ENCODE results near the gene ZNF512B.

Gene ZNF512B

DNA sequence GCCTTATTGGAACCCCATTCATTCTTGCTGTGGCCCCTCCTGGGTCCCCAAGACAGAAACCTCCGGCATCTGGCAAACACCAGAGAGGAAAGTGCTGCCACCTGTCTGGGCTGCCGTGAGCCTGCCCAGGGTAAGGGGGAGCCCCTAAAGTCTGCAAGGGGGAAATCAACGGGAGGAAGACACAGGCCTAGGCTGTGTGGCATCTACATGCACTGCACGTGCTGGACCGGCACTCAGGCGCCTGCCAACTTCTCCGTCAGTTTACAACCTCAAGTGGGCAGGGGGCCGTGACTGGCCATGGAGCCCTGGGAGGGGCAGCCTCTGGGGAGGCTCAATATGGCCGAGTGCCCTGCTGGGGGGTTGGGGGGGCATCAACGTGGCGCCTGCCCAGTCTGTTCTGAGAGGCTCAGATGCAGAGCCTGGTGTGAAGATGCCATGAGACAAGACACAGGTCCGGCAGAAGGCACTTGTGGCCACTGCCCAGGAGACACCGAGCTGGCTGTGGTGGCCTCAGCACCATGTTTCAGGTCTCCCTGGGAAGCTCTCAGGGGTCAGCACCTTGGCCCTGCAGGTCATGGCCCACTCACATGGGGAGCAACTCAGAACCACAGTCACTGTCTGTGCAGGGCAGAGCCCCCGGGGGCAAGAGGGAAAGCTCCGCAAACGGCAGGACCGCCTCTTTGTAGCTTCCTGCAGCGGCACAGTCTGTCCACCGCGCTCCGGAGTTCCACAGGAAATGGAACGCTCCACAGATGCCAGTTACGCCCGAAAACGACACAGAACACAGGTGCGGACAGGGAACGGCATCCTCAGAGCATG lies 21.9 kb downstream of the ZNF512B start:
- DNase-seq: no peak

DNA sequence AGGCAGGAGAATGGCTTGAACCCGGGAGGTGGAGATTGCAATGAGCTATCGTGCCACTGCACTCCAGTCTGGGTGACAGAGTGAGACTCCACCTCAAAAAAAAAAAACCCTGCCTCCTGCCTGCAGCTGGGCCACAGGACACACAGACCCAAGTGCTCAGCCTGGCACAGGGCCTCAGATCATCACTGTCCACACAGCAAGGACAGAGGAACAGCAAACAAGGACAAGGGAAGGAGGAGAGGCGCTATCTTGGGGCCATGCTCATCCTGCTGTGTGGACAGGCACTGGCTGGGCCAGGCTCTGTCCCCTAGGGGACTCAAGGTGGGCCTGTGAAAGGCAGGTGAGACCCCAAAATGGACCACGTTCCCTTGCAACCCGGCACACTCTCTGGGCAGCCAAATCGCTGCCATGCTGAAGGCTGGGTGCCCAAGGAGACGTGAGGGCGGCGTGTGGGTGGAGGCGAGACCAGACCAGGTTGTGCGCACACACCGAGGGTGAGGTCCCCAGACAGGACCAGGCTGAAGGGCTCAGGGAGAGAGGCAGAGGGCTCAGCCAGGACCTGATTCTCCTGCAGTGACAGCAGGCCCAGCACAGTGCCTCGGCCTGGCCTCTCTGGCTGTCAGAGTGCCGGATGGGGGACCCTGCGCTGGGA lies 22.6 kb downstream of the ZNF512B start:
- no peak for DNase-seq

DNA sequence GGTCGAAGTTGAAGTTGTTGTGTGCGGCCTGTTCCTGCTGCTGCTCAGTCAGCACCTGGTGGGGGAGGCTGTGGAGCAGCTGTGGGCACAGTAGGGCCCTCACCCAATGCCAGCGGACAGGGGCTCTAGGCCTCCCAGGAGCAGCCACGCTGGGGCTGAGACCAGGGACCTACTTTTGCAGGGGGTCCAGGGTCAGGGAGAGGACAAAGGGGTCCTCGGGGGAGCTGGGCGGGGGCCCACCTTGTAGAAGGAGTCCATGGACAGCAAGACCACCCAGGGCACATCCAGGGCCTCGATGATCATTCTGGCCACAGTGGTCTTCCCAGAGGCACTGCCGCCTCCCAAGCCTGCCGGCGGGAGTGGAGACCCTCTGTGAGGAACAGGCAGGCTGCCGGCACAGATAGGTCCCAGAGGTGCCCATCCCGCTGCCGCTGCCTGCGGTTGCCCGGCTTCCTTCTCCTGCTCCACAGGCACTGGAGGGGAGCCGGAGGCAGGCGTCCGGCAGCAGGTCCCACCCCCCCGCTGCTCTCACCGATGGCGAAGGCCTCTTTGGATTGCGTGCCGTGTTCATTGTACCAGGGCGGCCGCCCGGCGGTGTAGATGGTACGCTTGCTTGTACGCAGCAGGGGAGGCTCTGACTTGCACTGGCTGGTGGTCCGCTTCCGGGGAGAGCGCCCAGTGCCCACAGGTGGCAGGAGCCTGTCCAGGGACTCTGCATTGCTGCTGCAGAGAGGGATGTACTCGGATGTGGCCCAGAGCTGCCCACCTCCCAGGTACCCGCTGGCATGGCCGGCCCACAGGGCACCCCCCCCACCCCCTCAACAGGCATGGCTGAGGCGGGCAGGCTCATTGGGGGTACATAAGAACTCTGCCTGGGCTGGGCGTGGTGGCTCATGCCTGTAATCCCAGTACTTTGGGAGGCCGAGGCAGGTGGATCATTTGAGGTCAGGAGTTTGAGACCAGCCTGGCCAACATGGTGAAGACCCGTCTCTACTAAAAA lies 23.5 kb downstream of the ZNF512B start:
- DNase-seq: no peak

DNA sequence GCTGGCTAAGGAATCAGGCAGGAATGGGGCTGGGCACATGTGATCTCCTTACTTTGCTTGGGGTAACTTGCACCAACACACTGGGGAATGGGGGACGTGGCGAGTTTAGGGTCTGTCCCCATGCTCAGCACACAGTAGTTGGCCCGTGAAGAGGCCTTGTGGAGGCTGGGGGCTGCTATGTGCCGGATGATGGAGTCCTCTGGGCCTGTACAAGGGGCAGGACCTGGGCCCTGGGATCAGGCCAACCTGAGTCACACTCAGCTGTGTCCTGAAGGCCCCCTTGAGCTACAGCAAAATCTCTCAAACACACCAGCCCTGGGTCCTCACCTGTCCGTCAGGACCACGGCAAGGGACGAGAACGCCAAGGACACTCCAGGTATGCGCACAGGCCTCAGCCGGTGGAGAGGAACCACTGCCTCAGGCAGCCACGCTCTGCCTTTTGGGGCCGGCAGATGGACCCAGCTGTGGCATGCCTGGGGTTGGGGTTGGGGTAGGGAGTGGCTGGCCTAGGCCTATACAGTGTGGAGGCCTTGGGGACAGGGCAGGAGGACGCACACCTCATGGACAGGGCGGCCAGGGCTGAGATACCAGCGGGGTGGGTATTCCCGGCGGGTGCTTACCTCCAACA lies 24.6 kb downstream of the ZNF512B start:
- no peak for DNase-seq

DNA sequence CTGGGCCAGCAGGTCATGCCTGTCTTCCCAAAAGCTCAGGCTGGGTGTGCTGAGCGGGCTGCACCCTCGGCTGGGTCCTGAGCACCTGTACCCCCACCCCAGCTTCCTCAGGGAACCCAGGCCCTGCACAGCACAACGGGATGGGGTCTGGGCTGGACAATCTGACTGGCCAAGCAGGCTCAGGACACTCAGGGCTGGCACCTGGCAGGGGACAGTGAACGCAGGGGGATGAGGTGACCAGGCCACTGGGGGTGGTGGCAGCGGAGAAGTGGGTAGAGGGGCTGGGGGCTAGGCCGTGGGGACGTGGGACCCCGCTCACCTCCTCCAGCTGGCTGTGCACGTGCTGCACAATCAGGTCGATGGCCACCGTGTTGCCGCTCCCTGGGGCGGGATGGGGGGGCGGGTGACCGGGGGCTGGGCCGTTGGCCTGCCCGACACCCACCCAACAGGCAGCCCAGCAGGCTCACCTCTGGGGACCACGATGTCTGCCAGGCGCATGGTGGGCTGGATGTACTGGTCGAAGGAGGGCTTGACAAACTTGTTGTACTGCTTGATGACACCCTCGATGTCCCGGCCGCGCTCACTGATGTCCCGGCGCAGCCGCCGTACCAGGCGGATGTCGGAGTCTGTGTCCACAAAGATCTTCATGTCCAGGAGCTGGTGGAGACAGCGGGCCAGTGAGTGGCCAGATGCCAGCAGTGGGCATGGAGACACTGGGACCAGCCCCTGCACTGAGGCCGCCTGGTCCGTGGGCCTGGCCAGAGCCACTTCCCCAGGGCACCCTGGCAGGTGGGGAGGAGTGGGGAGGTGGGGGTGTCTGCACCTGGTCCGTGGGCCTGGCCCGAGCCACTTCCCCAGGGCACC lies 25.4 kb downstream of the ZNF512B start:
- DNase-seq: no peak

DNA sequence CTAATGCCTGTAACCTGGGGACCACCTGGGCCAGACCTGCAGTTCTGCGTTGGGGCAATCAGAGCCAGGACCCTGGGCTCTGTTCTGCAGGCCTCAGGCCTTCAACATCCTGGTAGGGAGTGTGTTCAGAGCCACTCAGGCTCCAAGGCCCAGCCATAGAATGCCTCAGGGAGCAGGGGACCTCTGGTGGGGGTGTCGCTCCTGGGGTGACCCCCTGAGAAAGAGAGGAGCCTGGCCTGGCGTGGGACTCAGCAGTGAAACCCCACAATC lies 26.0 kb downstream of the ZNF512B start:
- DNase-seq: no peak

DNA sequence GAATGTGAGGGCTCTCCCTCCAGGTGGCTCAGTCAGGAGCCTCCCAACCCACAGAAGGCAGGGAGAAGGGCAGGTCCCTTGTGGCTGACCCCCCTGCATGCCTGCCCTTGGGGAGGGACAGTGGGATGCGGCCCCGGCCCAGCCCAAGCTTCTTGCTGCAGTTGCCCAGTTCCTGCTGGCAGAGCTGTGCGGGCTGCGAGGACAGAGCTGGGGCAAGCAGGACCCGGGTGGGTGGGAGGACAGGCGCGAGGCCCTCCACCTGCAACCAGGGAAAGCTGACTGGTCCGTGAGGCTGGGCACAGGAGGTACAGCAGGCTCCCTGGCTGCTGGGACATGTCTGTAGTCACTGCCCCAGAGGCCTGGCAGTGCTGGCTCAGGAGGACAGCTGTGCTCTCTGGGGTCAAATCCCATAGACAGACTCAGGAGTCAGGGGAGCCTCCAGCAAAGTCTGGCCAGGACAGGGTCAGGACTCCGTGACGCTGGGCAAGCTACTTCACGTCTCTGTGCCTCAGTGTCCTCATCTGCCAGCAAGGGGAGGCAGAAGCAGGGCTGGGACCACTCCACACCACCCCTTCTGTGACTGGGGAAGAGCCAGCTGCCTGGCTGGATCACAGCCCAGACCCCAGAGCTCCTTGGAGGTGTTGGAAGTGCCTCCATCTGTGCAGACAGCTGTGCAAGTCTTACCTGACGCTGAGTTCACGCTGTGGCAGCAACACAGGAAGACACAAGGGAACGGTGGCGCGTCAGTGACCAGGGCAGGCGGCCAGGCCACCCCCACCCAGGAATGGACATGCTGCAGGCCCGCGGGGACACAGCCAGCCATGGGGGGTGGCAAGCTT lies 26.5 kb downstream of the ZNF512B start:
- DNase-seq: no peak

DNA sequence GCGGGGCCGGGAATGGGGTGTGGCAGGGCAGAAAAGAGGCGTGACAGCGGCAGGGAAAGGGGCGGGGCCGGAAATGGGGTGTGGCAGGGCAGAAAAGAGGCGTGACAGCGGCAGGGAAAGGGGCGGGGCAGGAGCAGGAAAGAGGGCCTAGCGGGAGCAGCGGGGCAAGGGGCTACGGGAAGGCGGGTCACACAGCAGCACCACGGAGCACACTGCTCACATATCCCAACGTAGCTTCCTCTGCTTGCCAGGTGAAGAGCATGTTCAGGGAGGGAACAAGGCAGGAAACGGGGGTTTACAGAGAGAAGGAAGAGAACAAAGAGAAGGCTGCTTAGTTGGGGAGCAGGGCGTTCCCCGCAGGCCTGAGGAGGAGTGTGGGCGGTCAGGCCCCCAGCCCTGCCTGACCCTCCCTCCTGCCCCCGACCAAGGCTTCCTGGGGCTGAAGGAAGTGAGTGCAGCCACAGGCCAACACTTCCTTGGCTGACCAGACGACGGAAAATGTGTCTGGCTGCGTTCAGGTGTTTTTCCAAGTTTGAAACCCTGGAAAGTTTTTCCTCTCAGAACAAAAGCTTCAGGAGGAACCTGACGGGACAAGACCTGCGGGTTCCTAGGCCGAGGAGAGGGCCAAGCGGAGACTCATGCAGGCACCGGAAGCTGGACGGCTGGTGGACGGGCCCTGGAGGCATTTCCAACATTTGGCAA lies 27.3 kb downstream of the ZNF512B start:
- DNase-seq: no peak

DNA sequence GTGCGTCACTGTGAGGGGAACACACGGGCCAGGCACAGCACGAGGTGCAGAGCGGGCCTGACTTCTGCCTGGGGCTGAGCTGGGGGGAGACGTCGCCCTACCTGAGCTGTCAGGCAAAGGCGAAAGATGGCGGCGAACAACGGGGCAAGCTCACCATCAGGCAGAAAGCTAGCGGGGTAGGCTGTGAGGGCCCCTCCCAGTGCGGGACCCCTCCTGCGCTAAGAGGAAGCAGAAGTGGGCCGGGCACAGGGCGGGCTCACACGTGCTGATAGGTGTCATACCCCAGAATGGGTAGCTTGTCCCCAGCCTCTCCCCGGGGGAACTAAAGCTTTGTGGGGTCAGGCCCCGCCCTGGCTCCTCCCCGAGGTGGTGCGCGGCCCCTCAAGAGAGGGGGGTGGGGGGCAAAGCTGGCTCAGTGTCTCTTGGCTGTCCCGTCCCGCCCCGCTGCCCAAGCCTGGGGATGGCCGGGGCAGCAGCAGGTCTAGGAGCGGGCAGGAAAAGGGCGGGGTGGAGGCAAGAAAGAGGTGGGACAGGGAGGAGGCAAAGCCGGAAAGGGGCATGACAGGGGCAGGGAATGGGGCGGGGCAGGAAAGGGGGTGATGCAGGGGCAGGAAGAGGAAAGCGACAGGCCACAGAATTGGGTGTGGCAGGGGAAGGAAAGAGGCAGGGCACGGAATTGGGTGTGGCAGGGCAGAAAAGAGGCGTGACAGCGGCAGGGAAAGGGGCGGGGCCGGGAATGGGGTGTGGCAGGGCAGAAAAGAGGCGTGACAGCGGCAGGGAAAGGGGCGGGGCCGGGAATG lies 28.2 kb downstream of the ZNF512B start:
- DNase-seq: no peak

DNA sequence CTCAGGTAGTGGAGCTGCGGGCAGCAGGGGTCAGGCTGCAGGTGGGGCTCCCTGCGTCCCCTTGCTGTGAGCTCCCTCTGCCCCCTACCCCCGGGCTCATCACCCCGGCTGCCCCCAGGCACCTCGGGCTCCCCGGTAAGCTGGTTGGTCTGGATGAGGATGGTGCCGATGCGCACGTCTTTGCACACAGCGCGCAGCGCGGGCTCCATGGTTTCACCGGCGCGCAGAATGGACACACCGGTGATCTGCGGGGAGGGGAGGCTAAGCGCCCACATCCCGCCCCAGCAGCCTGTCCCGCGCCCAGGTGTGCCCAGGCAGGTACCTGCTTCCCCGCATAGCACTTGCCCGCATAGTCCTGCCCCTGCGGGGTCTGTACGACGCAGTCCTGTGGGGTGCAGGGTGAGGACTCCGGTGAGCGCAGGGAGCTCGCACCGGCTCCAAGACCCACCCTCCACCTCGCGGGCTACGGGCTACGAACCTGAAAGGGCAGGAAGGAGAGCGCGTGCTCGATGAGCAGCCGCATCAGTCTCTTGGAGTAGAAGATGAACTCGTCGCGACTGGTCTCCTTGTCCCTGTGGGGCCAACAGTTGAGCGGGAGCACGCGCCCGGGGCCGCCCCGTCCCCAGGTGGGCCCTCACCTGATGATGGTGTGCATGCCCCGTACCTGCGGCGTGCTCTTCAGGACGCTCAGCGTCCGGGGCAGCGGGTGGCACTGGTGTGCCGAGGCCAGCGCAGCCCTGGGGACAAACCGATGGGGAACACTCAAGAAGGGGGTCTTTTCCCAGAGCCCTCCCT lies 29.1 kb downstream of the ZNF512B start:
- DNase-seq: no peak

DNA sequence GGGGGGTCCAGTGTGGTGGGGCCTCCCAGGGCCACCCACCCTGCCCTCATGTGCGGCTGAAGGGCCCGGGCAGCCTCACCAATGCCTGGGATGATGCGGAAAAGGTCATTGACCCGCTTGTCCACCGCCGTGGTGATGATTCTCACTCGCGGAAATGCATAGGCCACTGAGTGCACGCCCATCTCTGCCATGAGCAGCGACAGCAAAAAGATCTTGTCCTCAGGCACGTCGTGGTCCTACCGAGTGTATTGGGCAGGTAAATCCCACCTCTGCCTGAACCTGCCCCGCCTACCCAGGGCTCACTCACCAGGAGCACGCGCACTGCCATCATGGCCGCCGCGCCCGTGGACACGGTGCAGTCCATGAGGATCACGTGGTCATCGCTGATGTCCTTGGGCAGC lies 29.7 kb downstream of the ZNF512B start:
- DNase-seq: no peak

DNA sequence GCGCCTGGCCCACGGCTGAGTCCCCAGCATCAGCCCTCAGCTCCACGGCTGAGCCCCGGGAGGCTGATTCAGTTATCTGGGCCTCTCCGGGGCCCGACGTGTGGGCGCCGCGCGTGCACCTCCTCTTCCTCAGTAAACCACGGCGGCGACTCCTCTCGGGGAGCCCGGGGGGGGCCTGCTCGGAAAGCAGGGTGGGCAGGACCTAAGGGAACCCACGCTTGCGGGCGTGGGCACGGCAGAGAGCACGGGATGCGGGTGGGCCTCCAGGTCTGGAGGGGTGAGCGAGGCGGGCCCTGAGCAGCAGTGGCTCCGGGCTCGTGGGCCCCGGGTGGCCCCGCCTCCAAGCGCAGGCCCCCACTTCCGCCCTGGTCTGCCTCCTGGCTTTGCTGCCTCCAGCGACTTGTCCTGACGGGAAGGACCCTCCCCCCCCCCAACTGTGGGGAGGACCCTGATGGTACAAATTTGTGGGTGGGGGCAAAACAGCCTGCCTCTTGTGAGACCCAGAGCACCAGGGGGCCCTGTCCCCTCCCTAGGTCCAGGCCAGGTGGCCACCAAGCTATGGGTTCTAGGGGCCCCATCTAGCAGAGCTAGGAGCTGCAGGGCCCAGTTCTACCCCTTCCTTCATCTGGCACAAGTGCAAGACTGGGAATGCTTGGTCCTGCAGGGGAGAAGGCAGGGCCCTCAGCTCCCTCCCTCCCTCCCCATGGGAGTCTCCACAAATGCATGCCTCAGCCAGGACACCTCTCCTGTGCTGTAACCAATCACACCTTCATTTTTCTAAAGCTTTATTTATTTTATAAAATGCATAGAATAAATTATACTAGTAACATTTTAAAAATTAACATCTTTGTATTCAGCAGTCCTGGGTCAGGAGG lies 30.4 kb downstream of the ZNF512B start:
- no peak for DNase-seq

DNA sequence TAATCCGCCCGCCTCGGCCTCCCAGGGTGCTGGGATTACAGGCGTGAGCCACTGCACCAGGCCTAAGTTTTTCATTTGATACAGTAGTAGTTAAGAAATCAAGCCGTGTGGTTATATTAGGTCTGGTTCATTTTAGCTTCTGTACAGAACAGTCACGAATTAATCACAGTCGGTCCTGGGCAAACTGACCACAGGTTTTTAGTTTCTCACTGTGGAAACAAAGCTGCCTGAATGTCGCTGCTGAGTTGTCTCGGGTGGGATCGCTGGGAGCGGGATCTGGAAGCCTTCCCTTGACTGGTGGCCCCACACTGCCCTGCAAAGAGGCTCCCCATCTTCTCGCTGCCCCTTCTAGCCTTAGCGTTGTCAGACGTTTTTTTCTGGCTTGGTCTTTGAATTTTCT lies 32.1 kb downstream of the ZNF512B start:
- no peak for DNase-seq

DNA sequence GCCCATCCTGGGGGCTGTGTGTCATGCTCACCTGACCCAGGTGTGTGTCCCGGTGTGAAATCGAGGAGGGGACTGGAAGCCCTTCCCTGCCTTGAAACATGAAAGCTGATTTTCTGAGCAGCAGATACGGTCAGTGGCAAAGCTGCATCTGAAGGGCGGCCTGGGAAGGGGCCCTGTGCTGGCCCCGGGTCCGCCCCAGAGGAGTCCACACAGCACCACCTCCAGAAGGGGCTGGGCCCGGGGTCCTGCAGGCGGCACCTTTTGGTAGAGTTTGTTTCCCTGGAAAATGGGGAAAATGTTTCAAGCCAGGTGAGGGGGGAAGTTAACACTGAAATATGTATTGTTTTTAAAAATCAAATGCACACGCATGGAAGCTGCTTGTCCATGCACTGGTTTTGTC lies 34.3 kb downstream of the ZNF512B start:
- DNase-seq: no peak

DNA sequence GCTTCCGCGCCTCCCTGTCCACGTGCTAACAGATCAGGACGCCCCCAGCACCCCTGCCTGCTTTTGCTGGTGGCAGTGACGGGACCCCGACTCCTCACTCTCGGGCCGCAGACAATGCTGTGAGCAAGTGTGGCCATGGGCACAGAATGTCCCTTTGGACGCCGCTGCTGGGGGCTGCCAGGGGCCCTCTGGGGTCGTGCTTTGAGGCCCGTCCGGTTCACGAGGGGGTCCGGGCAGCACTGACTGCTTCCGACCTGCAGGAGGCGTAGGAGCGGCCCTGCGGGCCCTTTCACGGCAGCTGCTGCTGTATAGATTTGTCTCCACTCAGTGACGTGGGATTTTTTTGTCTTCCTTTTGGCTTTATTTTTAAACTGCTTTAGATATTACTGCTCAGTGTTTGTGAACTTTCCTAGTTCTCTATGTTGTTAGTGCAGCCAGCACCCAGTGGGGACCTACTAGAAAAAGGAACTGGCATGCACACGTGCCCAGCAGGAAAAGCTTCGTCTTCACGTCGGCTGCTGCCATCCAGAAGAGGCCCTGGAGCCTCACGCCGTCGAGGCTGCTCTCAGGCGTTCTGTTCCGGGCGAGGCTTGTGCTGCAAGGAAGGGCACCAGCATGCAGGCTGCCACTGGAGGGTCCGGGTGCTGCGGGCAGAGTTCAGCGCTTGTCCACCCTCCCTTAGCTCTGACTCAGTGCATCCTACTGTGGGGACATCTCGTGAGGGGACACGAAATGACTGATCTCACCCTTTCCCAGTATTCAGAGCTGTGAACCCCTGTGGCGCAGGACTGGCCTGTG lies 35.3 kb downstream of the ZNF512B start:
- no peak for DNase-seq

DNA sequence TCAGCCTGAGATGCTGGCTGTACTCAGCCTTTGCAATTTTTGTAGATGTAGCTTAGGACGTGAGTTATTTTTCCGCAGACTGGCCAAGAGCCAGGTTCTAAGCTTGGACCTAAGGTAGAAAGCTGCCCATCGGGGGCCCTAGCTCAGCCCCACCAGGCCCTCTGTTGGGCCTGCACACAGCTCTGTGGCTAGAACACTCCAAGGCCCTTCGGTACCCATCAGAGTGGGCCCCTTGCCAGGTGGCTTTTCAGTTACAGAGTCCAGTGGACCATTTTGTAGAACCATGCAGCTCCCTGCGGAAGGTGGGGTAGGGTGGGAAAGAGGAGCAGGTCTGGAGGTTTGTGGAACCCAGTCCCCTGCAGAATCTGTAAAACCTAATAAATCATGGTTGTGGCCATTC lies 36.1 kb downstream of the ZNF512B start:
- no peak for DNase-seq

DNA sequence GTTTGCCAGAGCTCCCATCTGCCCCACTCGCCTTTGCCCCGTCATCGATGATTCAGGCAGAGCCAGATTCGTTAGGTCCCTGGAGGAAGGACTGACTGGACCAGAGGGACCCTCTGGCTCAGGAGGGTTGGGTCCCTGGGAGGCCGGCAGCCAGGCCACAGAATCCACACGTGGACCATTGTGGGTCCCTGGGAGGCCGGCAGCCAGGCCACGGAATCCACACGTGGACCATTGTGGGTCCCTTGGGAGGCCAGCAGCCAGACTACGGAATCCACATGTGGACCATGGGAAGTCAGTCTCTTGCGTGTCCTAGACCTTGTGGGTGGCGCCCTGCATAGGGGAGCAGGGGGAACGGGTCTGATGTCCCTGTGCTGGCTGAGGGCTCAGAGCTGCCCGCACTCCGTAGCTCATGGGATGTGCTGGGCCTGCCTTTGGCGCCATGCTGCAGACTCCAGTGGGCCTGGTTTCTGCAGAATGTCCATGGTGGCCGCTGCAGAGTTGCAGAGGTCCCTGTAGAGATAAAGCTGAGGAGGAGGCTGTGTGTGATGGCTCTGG lies 37.0 kb downstream of the ZNF512B start:
- no peak for DNase-seq
